Naive thymus-derived CD8-positive, alpha-beta T cell (primary cell): ENCODE data around the gene ABHD1. TPM values are rescaled to one million over a fixed set of nuclear protein-coding genes. Genes with fewer than 3 reads are reported as not detected.
"Not testable (repeated sequence)": the region's sequence is repeated elsewhere in the genome, so short reads cannot be mapped to it uniquely, and the experiment has no call there.

Source experiments
- ATAC-seq, 2 donors: fragments of 150-1000 bp; cut with Tn5 transposase in 1 of 2; sonication (Bioruptor Pico), chemical (Tn5 transposase) in 1 of 2; 1 replicate in 1 of 2; 2 replicates in 1 of 2; pipeline ENCODE4 v1.10.0; 2021; ENCODE audit warnings: mild to moderate bottlenecking in 2 of 2, moderate library complexity in 2 of 2
- POLR2A ChIA-PET: fragments of 350-600 bp; sonication (Branson Sonifier 250); formaldehyde crosslinking; loops from one replicate; lab custom pipeline; 2021; ENCODE audit warnings: antibody characterized with exemption; lab: Charles Lee
- DNase-seq, 10 donors: peaks; one replicate each; pipeline versions ENCODE4 v3.0.0 to v3.0.0-alpha.2; 2020 to 2022
- H3K27ac Mint-ChIP-seq, 10 donors: one replicate each; pipeline ENCODE4 v1.8.0; 2020 to 2022; ENCODE audit warnings: mild to moderate bottlenecking in 10 of 10, mixed read lengths in 10 of 10, moderate library complexity in 4 of 10, inconsistent platforms in 1 of 10
- H3K27me3 Mint-ChIP-seq, 5 donors: one replicate each; pipeline ENCODE4 v1.8.0; 2021 to 2022; ENCODE audit warnings: mixed read lengths in 5 of 5
- H3K36me3 Mint-ChIP-seq, 3 donors: one replicate each; pipeline ENCODE4 v1.8.0; 2020 to 2022; ENCODE audit warnings: mixed read lengths in 3 of 3, mild to moderate bottlenecking in 2 of 3, inconsistent platforms in 1 of 3
- H3K4me1 Mint-ChIP-seq, 4 donors: one replicate each; pipeline ENCODE4 v1.8.0; 2021 to 2022; ENCODE audit warnings: mixed read lengths in 4 of 4
- H3K4me3 Mint-ChIP-seq, 10 donors: one replicate each; pipeline ENCODE4 v1.8.0; 2020 to 2022; ENCODE audit warnings: mild to moderate bottlenecking in 10 of 10, mixed read lengths in 10 of 10, moderate library complexity in 6 of 10, inconsistent platforms in 1 of 10
- H3K9me3 Mint-ChIP-seq, 9 donors: one replicate each; pipeline ENCODE4 v1.8.0; 2020 to 2022; ENCODE audit warnings: mixed read lengths in 9 of 9, mild to moderate bottlenecking in 3 of 9, inconsistent platforms in 1 of 9, moderate library complexity in 1 of 9
- polyA plus RNA-seq, 3 donors: library from polyadenylated mRNA; unstranded; fragments of 300-500 nt; fragmentation: Illumina TruSeq; gene quantifications; one replicate each; pipeline ENCODE4 v1.2.3, GENCODE V29; 2021
- total RNA-seq, 8 experiments: library from RNA in 2 of 8; stranded (reverse) in 2 of 8; gene quantifications; one replicate each; pipeline ENCODE4 v1.2.3 and lab custom pipeline; 2021 to 2026

ABHD1 gene
- total RNA-seq (1 to 10 TPM; 2.1 to 2.7 TPM), polyA plus RNA-seq (1 to 10 TPM; 1.3 to 1.7 (median 1.4) TPM), total RNA-seq (lab: John Stamatoyannopoulos, UW) (0 to 4.4 (median 0.81) reads per million in 6 experiments)

GRCh38 chr2:27123302-27124150, at the start of gene ABHD1:
Gene ABHD1, plus strand, starts transcription at chr2:27123815. Its CDS starts 134 bp downstream, at chr2:27123949.
- H3K4me3 Mint-ChIP-seq: peak within 1 kb of the TSS; percentile 87 to 97 (median 92)
- peak within 1 kb of the TSS; percentile 64 to 94 (median 90) for H3K27ac Mint-ChIP-seq
- POLR2A ChIA-PET: interaction anchor here (0.6 to 3.3 kb wide), 10 partner anchors 10 to 547 kb away, joined by 3 to 55 read pairs (median 4); partner anchors contain the start of genes AGBL5, ATRAID, KHK and OST4
- DNase-seq (peak; percentile 27 to 80 (median 60)), ATAC-seq (peak; percentile 80 to 91)
- no peaks in the 10 kb centered on the region for H3K36me3 Mint-ChIP-seq
- peaks cover 11 to 28% (median 21%) of the 10 kb centered on the region in 4 donors for H3K4me1 Mint-ChIP-seq
- peaks cover 0 to 2% (median 0%) of the 10 kb centered on the region in 9 donors for H3K9me3 Mint-ChIP-seq
- peaks cover 8 to 17% (median 13%) of the 10 kb centered on the region in 5 donors for H3K27me3 Mint-ChIP-seq

GRCh38 chr2:27074738-27075565, 48.7 kb upstream of the ABHD1 start:
- peaks cover 0 to 3% (median 0%) of the 10 kb centered on the region in 3 donors for H3K36me3 Mint-ChIP-seq
- H3K27me3 Mint-ChIP-seq: peaks cover 0 to 1% (median 0%) of the 10 kb centered on the region in 5 donors
- no peaks in the 10 kb centered on the region for H3K9me3 Mint-ChIP-seq
- peak; percentile 36 to 75 (median 58) for DNase-seq
- peak overlapping the region; percentile 16 to 82 (median 62) for H3K4me3 Mint-ChIP-seq
- peaks cover 29 to 56% (median 54%) of the 10 kb centered on the region in 4 donors for H3K4me1 Mint-ChIP-seq
- peak in 1 of 2 donors; percentile 17 for ATAC-seq
- peak overlapping the region in 9 of 10 donors; percentile 63 to 91 (median 81) for H3K27ac Mint-ChIP-seq
- POLR2A ChIA-PET: interaction anchor here (9.0 to 13.8 kb wide), 2 partner anchors 9 to 18 kb away, joined by 197 to 270 read pairs; partner anchors contain the start of genes AGBL5, EMILIN1 and KHK

- peak overlapping the region in 9 of 10 donors; percentile 29 to 91 (median 81) for H3K27ac Mint-ChIP-seq
- peak overlapping the region; percentile 16 to 82 (median 62) for H3K4me3 Mint-ChIP-seq
- peaks cover 28 to 56% (median 53%) of the 10 kb centered on the region in 4 donors for H3K4me1 Mint-ChIP-seq
- not testable (repeated sequence) for H3K36me3 Mint-ChIP-seq, H3K27me3 Mint-ChIP-seq, DNase-seq, H3K9me3 Mint-ChIP-seq
- ATAC-seq: peak in 1 of 2 donors; percentile 2
- POLR2A ChIA-PET: interaction anchor here (13.8 kb wide), 1 partner anchor 19 kb away, joined by 270 read pairs; the partner anchor contains the start of gene AGBL5
Measured at GRCh38 chr2:27075566-27075871, 48.1 kb upstream of the ABHD1 start.

DNA sequence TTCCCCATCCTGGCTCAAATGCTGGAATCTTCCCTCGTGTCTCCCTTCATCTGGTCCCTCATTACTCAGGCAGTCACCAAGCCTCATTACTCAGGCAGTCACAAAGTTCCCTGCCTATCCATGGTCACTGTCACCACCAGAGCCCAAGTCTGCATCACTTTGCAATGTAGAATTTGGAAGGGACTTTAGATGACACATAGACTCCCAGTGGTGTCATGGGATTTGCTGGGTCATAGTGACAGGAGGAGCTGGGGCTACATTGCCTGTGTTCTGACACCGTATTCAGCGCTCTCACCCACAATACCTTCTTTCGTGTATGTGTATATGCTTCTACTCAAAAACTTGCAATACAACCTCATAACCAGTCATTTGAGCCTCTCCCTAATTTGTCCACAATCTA, 47.3 kb upstream of the ABHD1 start:
- Mint-ChIP-seq H3K36me3 (no peaks in the 10 kb centered on the region), H3K4me1 (peaks cover 30 to 56% (median 53%) of the 10 kb centered on the region in 4 donors), H3K4me3 (peak overlapping the region in 4 of 10 donors; percentile 33 to 63 (median 50)), H3K27me3 (peaks cover 0 to 1% (median 0%) of the 10 kb centered on the region in 5 donors), H3K27ac (peak overlapping the region in 4 of 10 donors; percentile 4 to 80 (median 46)), H3K9me3 (no peaks in the 10 kb centered on the region)
- ATAC-seq: no peak
- no peak for DNase-seq
- POLR2A ChIA-PET: interaction anchor here (1.3 to 1.4 kb wide), 2 partner anchors 9 to 25 kb away, joined by 4 to 8 read pairs; partner anchors contain the start of gene AGBL5

DNA sequence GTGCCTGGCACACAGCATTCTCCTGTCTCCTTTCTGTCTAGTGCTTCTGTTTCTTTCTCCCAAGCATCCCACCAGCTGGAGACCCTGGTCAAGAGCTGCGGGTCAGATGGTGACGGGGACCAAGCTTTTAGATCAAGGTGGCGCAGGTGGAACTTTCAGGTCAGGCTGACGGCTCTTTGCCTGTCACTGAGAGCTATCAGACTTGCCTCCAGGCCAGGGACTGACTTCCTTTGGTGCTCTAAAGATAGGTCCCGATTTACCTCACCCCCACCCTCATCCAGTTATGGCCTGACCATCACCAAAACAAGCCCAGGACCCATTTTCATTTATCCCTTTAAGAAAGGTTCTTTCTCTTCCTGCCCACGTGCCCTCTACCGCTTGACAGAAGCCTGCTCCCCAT, 46.4 kb upstream of the ABHD1 start:
- ATAC-seq (no peak), DNase-seq (no peak)
- no peaks in the 10 kb centered on the region for H3K9me3 Mint-ChIP-seq
- peaks cover 0 to 1% (median 0%) of the 10 kb centered on the region in 5 donors for H3K27me3 Mint-ChIP-seq
- H3K27ac Mint-ChIP-seq: peak overlapping the region in 1 of 10 donors; percentile 66
- POLR2A ChIA-PET: interaction anchor here (1.3 to 1.4 kb wide), 2 partner anchors 8 to 26 kb away, joined by 4 to 8 read pairs; partner anchors contain the start of gene AGBL5
- H3K4me3 Mint-ChIP-seq: peak overlapping the region in 1 of 10 donors; percentile 33
- no peaks in the 10 kb centered on the region for H3K36me3 Mint-ChIP-seq
- H3K4me1 Mint-ChIP-seq: peaks cover 32 to 57% (median 56%) of the 10 kb centered on the region in 4 donors

- H3K9me3 Mint-ChIP-seq: no peaks in the 10 kb centered on the region
- H3K4me3 Mint-ChIP-seq: peak within 1 kb of the TSS in 1 of 10 donors; percentile 36
- H3K36me3 Mint-ChIP-seq: no peaks in the 10 kb centered on the region
- peaks cover 27 to 48% (median 47%) of the 10 kb centered on the region in 4 donors for H3K4me1 Mint-ChIP-seq
- ATAC-seq (no peak), DNase-seq (no peak)
- peaks cover 0 to 1% (median 0%) of the 10 kb centered on the region in 5 donors for H3K27me3 Mint-ChIP-seq
- H3K27ac Mint-ChIP-seq: peak within 1 kb of the TSS in 3 of 10 donors; percentile 44 to 66 (median 54)
- POLR2A ChIA-PET: interaction anchor here (9.5 to 12.2 kb wide), 2 partner anchors 8 to 26 kb away, joined by 129 to 197 read pairs; partner anchors contain the start of genes AGBL5 and OST4
Measured at GRCh38 chr2:27078267-27079194, 45.1 kb upstream of the ABHD1 start, which contains the start of gene EMILIN1. Gene EMILIN1, plus strand, starts transcription at chr2:27078615. Its CDS starts 451 bp downstream, at chr2:27079066.

DNA sequence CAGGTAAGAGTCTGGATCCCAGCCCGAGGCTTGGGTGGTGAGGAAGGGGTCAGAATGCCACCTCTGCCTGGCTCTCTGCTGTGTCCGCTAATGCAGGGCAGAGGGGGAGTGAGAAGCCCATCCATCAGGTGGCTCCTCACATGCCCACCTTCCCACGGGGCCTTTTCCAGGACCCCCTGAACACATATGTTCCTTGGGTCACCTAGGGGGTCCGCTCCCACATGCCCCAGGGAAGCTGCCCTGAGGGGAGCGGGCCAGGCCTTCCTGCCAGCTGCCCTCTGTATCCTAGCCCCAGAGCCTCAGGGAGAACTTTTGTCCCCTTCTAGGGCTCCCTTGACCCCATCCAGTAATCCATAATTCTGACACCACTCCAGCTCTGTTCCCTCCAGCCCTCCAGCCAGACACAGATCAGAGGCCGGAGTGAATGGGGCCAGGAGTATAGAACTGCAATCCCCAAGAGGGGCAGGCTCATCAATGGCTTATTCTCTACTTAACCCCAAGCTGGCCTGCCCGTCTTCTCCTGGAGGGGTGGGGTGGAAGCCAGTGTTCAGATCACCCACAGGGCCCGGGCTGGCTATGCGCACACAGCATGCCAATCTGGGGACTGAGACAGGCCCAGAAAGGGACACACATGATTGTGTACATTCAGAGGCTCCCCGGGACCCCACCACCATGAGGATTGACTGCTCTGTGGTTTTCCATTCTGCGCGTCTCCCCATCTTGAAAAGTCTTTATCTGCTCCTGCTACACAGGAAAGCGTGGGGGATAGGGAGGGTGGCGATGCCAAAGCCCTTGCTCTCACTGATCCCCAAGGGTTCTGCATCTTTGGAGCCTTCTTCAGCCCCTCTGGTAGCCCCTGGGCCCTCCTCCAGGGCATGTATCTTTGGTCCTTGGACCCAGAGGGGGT, 44.1 kb upstream of the ABHD1 start:
- H3K36me3 Mint-ChIP-seq: no peaks in the 10 kb centered on the region
- H3K4me1 Mint-ChIP-seq: peaks cover 26 to 39% (median 39%) of the 10 kb centered on the region in 4 donors
- H3K27me3 Mint-ChIP-seq: peaks cover 0 to 1% (median 0%) of the 10 kb centered on the region in 5 donors
- peak overlapping the region in 1 of 10 donors; percentile 41 for H3K4me3 Mint-ChIP-seq
- ATAC-seq (no peak), DNase-seq (peak in 1 of 10 donors; percentile 15)
- no peaks in the 10 kb centered on the region for H3K9me3 Mint-ChIP-seq
- H3K27ac Mint-ChIP-seq: peak overlapping the region in 1 of 10 donors; percentile 13
- POLR2A ChIA-PET: interaction anchor here (9.5 to 12.2 kb wide), 2 partner anchors 9 to 27 kb away, joined by 129 to 197 read pairs; partner anchors contain the start of genes AGBL5 and OST4

- ATAC-seq (no peak), DNase-seq (no peak)
- H3K27me3 Mint-ChIP-seq: peaks cover 0 to 1% (median 0%) of the 10 kb centered on the region in 5 donors
- no peaks in the 10 kb centered on the region for H3K9me3 Mint-ChIP-seq
- H3K4me1 Mint-ChIP-seq: peaks cover 21 to 36% (median 34%) of the 10 kb centered on the region in 4 donors
- H3K36me3 Mint-ChIP-seq: no peaks in the 10 kb centered on the region
- H3K27ac Mint-ChIP-seq: peak overlapping the region in 2 of 10 donors; percentile 13 to 95
- POLR2A ChIA-PET: interaction anchor here (9.5 to 12.2 kb wide), 2 partner anchors 10 to 27 kb away, joined by 129 to 197 read pairs; partner anchors contain the start of genes AGBL5 and OST4
- peak overlapping the region in 4 of 10 donors; percentile 41 to 66 (median 56) for H3K4me3 Mint-ChIP-seq
Measured at GRCh38 chr2:27080140-27080469, 43.5 kb upstream of the ABHD1 start.

DNA sequence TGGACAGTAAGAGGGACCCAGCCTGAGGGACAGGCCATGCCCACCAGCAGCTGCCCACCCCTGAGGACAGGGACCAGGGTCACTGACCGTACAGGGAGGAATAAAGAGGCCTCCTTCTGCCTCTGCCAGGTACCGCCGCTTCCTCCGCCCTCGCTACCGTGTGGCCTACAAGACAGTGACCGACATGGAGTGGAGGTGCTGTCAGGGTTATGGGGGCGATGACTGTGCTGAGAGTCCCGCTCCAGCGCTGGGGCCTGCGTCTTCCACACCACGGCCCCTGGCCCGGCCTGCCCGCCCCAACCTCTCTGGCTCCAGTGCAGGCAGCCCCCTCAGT, 43.0 kb upstream of the ABHD1 start:
- no peaks in the 10 kb centered on the region for H3K36me3 Mint-ChIP-seq
- peak overlapping the region in 5 of 10 donors; percentile 22 to 89 (median 78) for H3K4me3 Mint-ChIP-seq
- H3K9me3 Mint-ChIP-seq: no peaks in the 10 kb centered on the region
- peak overlapping the region in 8 of 10 donors; percentile 92 to 99 (median 98) for H3K27ac Mint-ChIP-seq
- POLR2A ChIA-PET: interaction anchor here (1.1 to 12.2 kb wide), 3 partner anchors 10 to 28 kb away, joined by 6 to 197 read pairs (median 129); partner anchors contain the start of genes AGBL5 and OST4
- DNase-seq (no peak), ATAC-seq (no peak)
- H3K27me3 Mint-ChIP-seq: peaks cover 0 to 1% (median 0%) of the 10 kb centered on the region in 5 donors
- peaks cover 20 to 36% (median 33%) of the 10 kb centered on the region in 4 donors for H3K4me1 Mint-ChIP-seq
